Glutamatergic neuron (in vitro differentiated cells): ENCODE data around the gene DTYMK. TPM values are rescaled to one million over a fixed set of nuclear protein-coding genes. Genes with fewer than 3 reads are reported as not detected.

ENCODE experiments used
- DNase-seq: peaks from one replicate; pipeline ENCODE4 v3.0.0; 2022
- H3K27ac Mint-ChIP-seq: one replicate; pipeline ENCODE4 v1.8.0; 2020; ENCODE audit warnings: mild to moderate bottlenecking, mixed read lengths, inconsistent platforms; ENCODE audit not compliant: unreplicated experiment
- H3K27me3 Mint-ChIP-seq: one replicate; pipeline ENCODE4 v1.8.0; 2020; ENCODE audit warnings: mild to moderate bottlenecking, moderate library complexity, mixed read lengths, inconsistent platforms; ENCODE audit not compliant: unreplicated experiment
- H3K36me3 Mint-ChIP-seq: one replicate; pipeline ENCODE4 v1.8.0; 2020; ENCODE audit warnings: mild to moderate bottlenecking, mixed read lengths, inconsistent platforms; ENCODE audit not compliant: unreplicated experiment
- H3K4me1 Mint-ChIP-seq: one replicate; pipeline ENCODE4 v1.8.0; 2020; ENCODE audit warnings: mild to moderate bottlenecking, low read depth, mixed read lengths, inconsistent platforms; ENCODE audit not compliant: unreplicated experiment
- H3K4me3 Mint-ChIP-seq: one replicate; pipeline ENCODE4 v1.8.0; 2020; ENCODE audit warnings: mild to moderate bottlenecking, mixed read lengths, inconsistent platforms; ENCODE audit not compliant: unreplicated experiment
- H3K9me3 Mint-ChIP-seq: one replicate; pipeline ENCODE4 v1.8.0; 2020; ENCODE audit warnings: mild to moderate bottlenecking, moderate library complexity, mixed read lengths, inconsistent platforms; ENCODE audit not compliant: unreplicated experiment
- CTCF ChIP-seq: fragments of 200-600 bp; sonication (generic); IDR thresholded peaks from one replicate; pipeline ENCODE4 v1.5.0; 2021; ENCODE audit not compliant: partially characterized antibody, unreplicated experiment
- total RNA-seq: library from RNA; stranded (reverse); fragmentation: NEBNext Ultra II Directional; extraction: Animal tissue kit (Norgen Biotek cat#: 25700); gene quantifications from one replicate; pipeline ENCODE4 v1.2.1, GENCODE V29; 2021; ENCODE audit not compliant: unreplicated experiment

Gene DTYMK
- total RNA-seq, 1 donor from 2014 or later, result 32.8 TPM

- no peak for DNase-seq
- Mint-ChIP-seq H3K4me3 (no peak overlapping the region), H3K36me3 (no peaks in the 10 kb centered on the region), H3K4me1 (peaks cover 17% of the 10 kb centered on the region), H3K27me3 (peaks cover 2% of the 10 kb centered on the region), H3K27ac (no peak overlapping the region), H3K9me3 (no peaks in the 10 kb centered on the region)
- no peak for TF ChIP-seq CTCF
Observed at GRCh38 chr2:241645056-241645914, 41.3 kb downstream of the DTYMK start.

DNA sequence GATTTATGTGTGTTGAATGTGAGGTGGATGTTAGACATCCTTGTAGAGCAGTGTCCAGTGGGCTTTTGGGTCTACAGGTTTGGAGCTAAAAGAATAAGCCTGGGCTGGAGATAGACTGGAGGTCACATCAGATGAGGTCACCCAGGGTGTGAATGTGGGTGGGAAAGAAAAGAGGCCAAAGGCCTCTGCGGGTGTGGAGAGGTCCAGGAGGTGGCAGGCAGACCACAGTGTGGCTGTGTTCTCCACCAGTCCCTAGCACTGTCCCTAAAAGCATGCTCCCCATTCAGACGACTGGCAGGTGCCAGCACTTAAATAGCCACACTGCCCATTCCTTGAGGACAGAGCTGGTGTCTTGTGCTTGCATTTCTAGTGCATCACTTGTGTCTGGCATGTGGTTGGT is 45.0 kb downstream of the DTYMK start:
- Mint-ChIP-seq H3K27me3 (peaks cover 5% of the 10 kb centered on the region), H3K27ac (no peak overlapping the region), H3K9me3 (peaks cover 7% of the 10 kb centered on the region), H3K4me1 (peaks cover 16% of the 10 kb centered on the region), H3K36me3 (peaks cover 12% of the 10 kb centered on the region), H3K4me3 (no peak overlapping the region)
- no peak for TF ChIP-seq CTCF
- no peak for DNase-seq

GRCh38 chr2:241640165-241640795 is 46.3 kb downstream of the DTYMK start:
- Mint-ChIP-seq H3K4me1 (peaks cover 18% of the 10 kb centered on the region), H3K4me3 (no peak overlapping the region), H3K27me3 (peaks cover 9% of the 10 kb centered on the region), H3K9me3 (peaks cover 11% of the 10 kb centered on the region), H3K27ac (no peak overlapping the region), H3K36me3 (peaks cover 12% of the 10 kb centered on the region)
- no peak for TF ChIP-seq CTCF
- DNase-seq, result no peak

GRCh38 chr2:241639385-241639784 is 47.2 kb downstream of the DTYMK start:
- Mint-ChIP-seq H3K36me3 (peaks cover 12% of the 10 kb centered on the region), H3K4me1 (peaks cover 18% of the 10 kb centered on the region), H3K4me3 (no peak overlapping the region), H3K27ac (no peak overlapping the region), H3K9me3 (peaks cover 11% of the 10 kb centered on the region), H3K27me3 (peaks cover 9% of the 10 kb centered on the region)
- no peak for DNase-seq
- no peak for TF ChIP-seq CTCF

GRCh38 chr2:241638940-241639339 is 47.7 kb downstream of the DTYMK start:
- no peak overlapping the region for H3K27ac Mint-ChIP-seq

More at GRCh38 chr2:241638940-241639339, 47.7 kb downstream of the DTYMK start:
- peak overlapping the region; percentile 95 for H3K4me3 Mint-ChIP-seq
- TF ChIP-seq CTCF, result no peak
- peaks cover 12% of the 10 kb centered on the region for H3K36me3 Mint-ChIP-seq
- DNase-seq, result no peak
- H3K4me1 Mint-ChIP-seq, result peaks cover 18% of the 10 kb centered on the region
- peaks cover 9% of the 10 kb centered on the region for H3K27me3 Mint-ChIP-seq
- peaks cover 11% of the 10 kb centered on the region for H3K9me3 Mint-ChIP-seq
